Measurements from ENCODE around the gene ZNF197. TPM values are rescaled to one million over a fixed set of nuclear protein-coding genes. Genes with fewer than 3 reads are reported as not detected.
A peak's percentile ranks its signal among the peaks of the same experiment; 100 is the strongest.
"Not testable (repeated sequence)": the region's sequence is repeated elsewhere in the genome, so short reads cannot be mapped to it uniquely, and the experiment has no call there.

The ZNF197 gene
- polyA plus RNA-seq, 3 donors, result 31.8 to 39.9 (median 34.3) TPM

GRCh38 chr3:44659434-44659833, 34.6 kb downstream of the ZNF197 start:
- DNase-seq (ENCODE audit: low read depth in 3 of 3, low spot score in 2 of 3), result no peak

GRCh38 chr3:44661189-44661588, 36.4 kb downstream of the ZNF197 start:
- no peak for DNase-seq (ENCODE audit: low read depth in 3 of 3, low spot score in 2 of 3)

DNA sequence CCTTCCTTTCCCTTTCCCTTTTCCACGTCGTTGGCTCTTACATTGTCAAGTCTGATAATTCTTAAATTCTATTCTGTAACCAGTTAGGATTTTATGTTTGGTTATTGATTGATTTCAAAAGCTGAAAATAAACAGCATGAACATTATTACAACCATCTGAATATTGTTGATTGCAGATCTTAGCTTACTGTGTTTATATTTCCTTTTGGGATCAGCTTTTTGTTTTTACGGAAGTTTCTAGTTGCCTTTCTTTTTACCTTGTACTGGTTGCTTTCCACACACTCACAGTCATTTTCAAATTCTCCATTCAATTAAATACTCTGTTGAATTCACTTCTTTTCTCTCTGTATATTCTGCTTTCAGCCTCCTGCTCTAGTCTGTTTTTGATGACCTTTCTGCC, 40.3 kb downstream of the ZNF197 start:
- no peak for DNase-seq (ENCODE audit: low read depth in 3 of 3, low spot score in 2 of 3)

DNA sequence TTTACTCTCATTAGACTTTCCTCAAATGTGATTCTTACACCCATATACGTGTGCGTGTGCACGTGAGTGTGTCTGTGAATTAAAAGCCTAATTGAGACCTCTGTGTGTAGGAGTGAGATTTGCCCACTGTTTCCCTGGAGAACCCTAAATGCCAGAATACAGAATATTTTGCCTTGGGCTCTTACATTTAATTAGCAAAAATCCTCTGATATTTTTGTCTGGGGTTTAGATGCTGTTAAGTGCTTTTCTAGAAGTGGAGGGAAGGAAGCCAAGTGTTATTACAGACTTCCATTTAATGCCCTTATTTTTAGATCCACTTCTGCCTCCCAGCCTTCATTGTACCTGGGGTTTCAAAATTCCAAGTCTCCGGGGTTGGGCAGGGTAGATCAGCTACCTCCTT, 41.5 kb downstream of the ZNF197 start:
- no peak for DNase-seq (ENCODE audit: low read depth in 3 of 3, low spot score in 2 of 3)

DNA sequence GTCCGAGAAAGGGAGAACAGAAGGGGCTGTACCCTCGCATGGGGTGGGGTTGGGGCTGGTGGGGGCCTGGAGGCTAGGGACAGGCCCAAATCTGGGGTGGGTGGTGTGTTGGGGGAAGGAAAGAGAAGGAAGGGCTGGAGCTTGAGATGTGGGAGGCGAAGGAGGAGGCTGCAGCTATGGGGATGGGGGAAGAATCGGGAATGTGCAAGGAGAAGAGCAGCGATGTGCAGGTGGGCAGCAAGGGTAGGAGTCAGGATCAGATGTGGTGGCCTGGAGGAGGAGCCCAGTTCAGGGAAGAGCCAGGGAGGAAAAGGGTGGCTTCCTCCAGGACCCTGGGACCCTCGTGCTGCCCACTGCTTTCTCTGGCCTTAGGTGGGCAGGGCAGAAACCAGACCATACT, 44.9 kb downstream of the ZNF197 start:
- DNase-seq (ENCODE audit: low read depth in 3 of 3, low spot score in 2 of 3), result no peak

DNA sequence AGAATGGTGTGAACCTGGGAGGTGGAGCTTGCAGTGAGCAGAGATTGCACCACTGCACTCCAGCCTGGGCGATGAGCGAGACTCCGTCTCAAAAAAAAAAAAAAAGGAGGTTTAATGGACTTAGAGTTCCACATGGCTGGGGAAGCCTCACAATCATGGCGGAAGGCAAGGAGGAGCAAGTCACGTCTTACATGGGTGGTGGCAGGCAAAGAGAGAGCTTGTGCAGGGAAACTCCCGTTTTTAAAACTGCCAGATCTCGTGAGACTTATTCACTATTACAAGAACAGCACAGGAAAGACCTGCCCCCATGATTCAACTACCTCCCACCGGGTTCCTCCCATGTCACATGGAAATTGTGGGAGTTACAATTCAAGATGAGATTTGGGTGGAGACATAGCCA, 48.6 kb downstream of the ZNF197 start:
- not testable (repeated sequence) for DNase-seq (ENCODE audit: low read depth in 3 of 3, low spot score in 2 of 3)

- no peak for DNase-seq (ENCODE audit: low read depth in 3 of 3, low spot score in 2 of 3)
Observed at GRCh38 chr3:44674211-44674610, 49.4 kb downstream of the ZNF197 start.

DNA sequence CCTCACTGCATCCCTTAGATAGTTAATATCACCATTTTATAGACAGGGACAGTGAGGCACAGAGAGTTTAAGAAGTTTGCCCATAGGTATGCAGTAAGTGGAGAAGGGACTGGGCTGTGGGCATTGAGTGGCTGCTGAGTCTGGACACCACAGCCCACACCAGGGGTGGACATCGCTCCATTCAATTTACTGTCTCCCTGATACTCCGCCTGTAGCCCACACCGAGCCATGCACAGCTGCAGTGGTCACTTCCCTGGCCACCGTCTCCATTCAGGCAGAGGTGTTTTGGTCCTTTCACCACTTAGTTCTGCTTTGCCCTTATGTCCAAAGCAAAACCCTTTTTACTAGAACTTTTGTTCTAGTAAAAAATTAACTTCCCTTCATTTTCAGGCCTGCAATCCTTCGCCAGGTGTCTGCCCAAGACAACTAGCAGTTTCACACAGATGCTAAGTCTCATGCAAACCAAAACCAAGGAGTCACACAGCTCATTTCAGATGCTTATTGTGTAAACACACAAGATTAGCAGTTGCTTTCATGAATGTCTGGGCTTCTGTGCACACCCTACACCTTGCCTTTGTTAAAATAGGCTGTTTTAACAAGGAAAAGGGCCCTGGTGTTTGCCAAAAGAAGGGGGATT, 53.8 kb downstream of the ZNF197 start:
- DNase-seq (ENCODE audit: low read depth in 3 of 3, low spot score in 2 of 3), result no peak

GRCh38 chr3:44680921-44681455, 56.2 kb downstream of the ZNF197 start:
- DNase-seq (ENCODE audit: low read depth in 3 of 3, low spot score in 2 of 3), result no peak

- DNase-seq (ENCODE audit: low read depth in 3 of 3, low spot score in 2 of 3), result no peak
Observed at GRCh38 chr3:44682182-44682896, 57.5 kb downstream of the ZNF197 start.

GRCh38 chr3:44685128-44685800, 60.4 kb downstream of the ZNF197 start:
- peak; percentile 18 to 51 (median 46) for DNase-seq (ENCODE audit: low read depth in 3 of 3, low spot score in 2 of 3)

- no peak for DNase-seq (ENCODE audit: low read depth in 3 of 3, low spot score in 2 of 3)
Observed at GRCh38 chr3:44687898-44688297, 63.1 kb downstream of the ZNF197 start.

Other genes starting within 250 kb of the ZNF197 start
- 10 to 100 TPM; 19.1 to 20.4 (median 19.7) TPM for gene ZNF445, start 147.4 kb upstream of the ZNF197 start, polyA plus RNA-seq (ENCODE audit: insufficient read length in 3 of 3)
- 10 to 100 TPM; 15.3 to 19.0 (median 18.5) TPM for gene ZKSCAN7, start 69.8 kb upstream of the ZNF197 start, polyA plus RNA-seq (ENCODE audit: insufficient read length in 3 of 3)
- 10 to 100 TPM in 2 of 3 donors, 1 to 10 TPM in 1; 9.7 to 11.4 (median 11.1) TPM for gene ZNF660, start 40.1 kb upstream of the ZNF197 start, polyA plus RNA-seq (ENCODE audit: insufficient read length in 3 of 3)
- gene ZNF35, start 23.7 kb downstream of the ZNF197 start, polyA plus RNA-seq (ENCODE audit: insufficient read length in 3 of 3), result 10 to 100 TPM; 10.4 to 11.5 (median 10.4) TPM
- 10 to 100 TPM; 13.8 to 15.5 (median 14.0) TPM for gene ZNF502, start 87.6 kb downstream of the ZNF197 start, polyA plus RNA-seq (ENCODE audit: insufficient read length in 3 of 3)
- gene ZNF501, start 104.6 kb downstream of the ZNF197 start, polyA plus RNA-seq (ENCODE audit: insufficient read length in 3 of 3), result 10 to 100 TPM; 12.2 to 13.5 (median 13.2) TPM
- 10 to 100 TPM; 54.7 to 71.4 (median 61.1) TPM for gene KIAA1143, start 136.6 kb downstream of the ZNF197 start, polyA plus RNA-seq (ENCODE audit: insufficient read length in 3 of 3)
- gene KIF15, start 136.8 kb downstream of the ZNF197 start, polyA plus RNA-seq (ENCODE audit: insufficient read length in 3 of 3), result 10 to 100 TPM; 25.8 to 30.2 (median 27.5) TPM
- gene TMEM42, start 236.9 kb downstream of the ZNF197 start, polyA plus RNA-seq (ENCODE audit: insufficient read length in 3 of 3), result 10 to 100 TPM; 27.6 to 30.9 (median 30.1) TPM
- gene TGM4, start 249.6 kb downstream of the ZNF197 start, polyA plus RNA-seq (ENCODE audit: insufficient read length in 3 of 3), result under 1 TPM; 0.06 to 0.11 (median 0.07) TPM

Data from right renal cortex interstitium (tissue), 3 donors.